ENCODE measurements around the gene MBNL2.

MBNL2 gene

GRCh38 chr13:97387485-97387839, 165.3 kb downstream of the MBNL2 start:
- Mint-ChIP-seq H3K36me3 (ENCODE audit: low read depth) (peaks cover 46% of the 10 kb centered on the region), H3K9me3 (no peaks in the 10 kb centered on the region), H3K4me1 (peaks cover 5% of the 10 kb centered on the region), H3K4me3 (no peak overlapping the region), H3K27ac (no peak overlapping the region), H3K27me3 (ENCODE audit: low read depth) (no peaks in the 10 kb centered on the region)
- no peak for TF ChIP-seq CTCF (IDR thresholded peaks at IDR 0.05; ENCODE audit: unreplicated experiment in 3 of 3)

- no peaks in the 10 kb centered on the region for H3K9me3 Mint-ChIP-seq
- TF ChIP-seq CTCF (IDR thresholded peaks at IDR 0.05; ENCODE audit: unreplicated experiment in 3 of 3): no peak
- H3K27ac Mint-ChIP-seq: no peak overlapping the region
- no peaks in the 10 kb centered on the region for H3K27me3 Mint-ChIP-seq (ENCODE audit: low read depth)
- H3K36me3 Mint-ChIP-seq (ENCODE audit: low read depth): peaks cover 41% of the 10 kb centered on the region
- no peak overlapping the region for H3K4me3 Mint-ChIP-seq
- H3K4me1 Mint-ChIP-seq: peaks cover 5% of the 10 kb centered on the region
Observed at GRCh38 chr13:97387890-97388289, 165.8 kb downstream of the MBNL2 start.

GRCh38 chr13:97388373-97388772, 166.2 kb downstream of the MBNL2 start:
- Mint-ChIP-seq H3K4me3 (no peak overlapping the region), H3K36me3 (ENCODE audit: low read depth) (peaks cover 38% of the 10 kb centered on the region), H3K9me3 (no peaks in the 10 kb centered on the region), H3K27ac (no peak overlapping the region), H3K27me3 (ENCODE audit: low read depth) (no peaks in the 10 kb centered on the region), H3K4me1 (peaks cover 5% of the 10 kb centered on the region)
- no peak for TF ChIP-seq CTCF (IDR thresholded peaks at IDR 0.05; ENCODE audit: unreplicated experiment in 3 of 3)

- Mint-ChIP-seq H3K4me3 (no peak overlapping the region), H3K9me3 (no peaks in the 10 kb centered on the region), H3K36me3 (ENCODE audit: low read depth) (peaks cover 31% of the 10 kb centered on the region), H3K4me1 (peaks cover 5% of the 10 kb centered on the region), H3K27ac (peak overlapping the region in 1 of 3 experiments; percentile 66), H3K27me3 (ENCODE audit: low read depth) (no peaks in the 10 kb centered on the region)
- no peak for TF ChIP-seq CTCF (IDR thresholded peaks at IDR 0.05; ENCODE audit: unreplicated experiment in 3 of 3)
Observed at GRCh38 chr13:97390941-97391600, 168.9 kb downstream of the MBNL2 start.

GRCh38 chr13:97392020-97392419, 169.9 kb downstream of the MBNL2 start:
- H3K36me3 Mint-ChIP-seq (ENCODE audit: low read depth): peaks cover 22% of the 10 kb centered on the region
- peak overlapping the region in 1 of 3 experiments; percentile 66 for H3K27ac Mint-ChIP-seq
- no peak overlapping the region for H3K4me3 Mint-ChIP-seq
- peaks cover 5% of the 10 kb centered on the region for H3K4me1 Mint-ChIP-seq
- H3K9me3 Mint-ChIP-seq: no peaks in the 10 kb centered on the region
- H3K27me3 Mint-ChIP-seq (ENCODE audit: low read depth): no peaks in the 10 kb centered on the region
- no peak for TF ChIP-seq CTCF (IDR thresholded peaks at IDR 0.05; ENCODE audit: unreplicated experiment in 3 of 3)

GRCh38 chr13:97394542-97394941, 172.4 kb downstream of the MBNL2 start:
- Mint-ChIP-seq H3K4me3 (no peak overlapping the region), H3K4me1 (peaks cover 5% of the 10 kb centered on the region), H3K9me3 (no peaks in the 10 kb centered on the region), H3K36me3 (ENCODE audit: low read depth) (peaks cover 8% of the 10 kb centered on the region), H3K27ac (no peak overlapping the region), H3K27me3 (ENCODE audit: low read depth) (no peaks in the 10 kb centered on the region)
- TF ChIP-seq CTCF (IDR thresholded peaks at IDR 0.05; ENCODE audit: unreplicated experiment in 3 of 3): no peak

Data from nephron (organoid).